Measurements from ENCODE around the gene NFATC3. TPM values are rescaled to one million over a fixed set of nuclear protein-coding genes. Genes with fewer than 3 reads are reported as not detected.
A peak's percentile ranks its signal among the peaks of the same experiment; 100 is the strongest.

NFATC3 gene
- total and polyA plus RNA-seq, 2 of the 8 experiments (the other 6 are each of a cell fraction or from before 2014, with no cell fraction given), result 17.6 to 34.5 TPM

DNA sequence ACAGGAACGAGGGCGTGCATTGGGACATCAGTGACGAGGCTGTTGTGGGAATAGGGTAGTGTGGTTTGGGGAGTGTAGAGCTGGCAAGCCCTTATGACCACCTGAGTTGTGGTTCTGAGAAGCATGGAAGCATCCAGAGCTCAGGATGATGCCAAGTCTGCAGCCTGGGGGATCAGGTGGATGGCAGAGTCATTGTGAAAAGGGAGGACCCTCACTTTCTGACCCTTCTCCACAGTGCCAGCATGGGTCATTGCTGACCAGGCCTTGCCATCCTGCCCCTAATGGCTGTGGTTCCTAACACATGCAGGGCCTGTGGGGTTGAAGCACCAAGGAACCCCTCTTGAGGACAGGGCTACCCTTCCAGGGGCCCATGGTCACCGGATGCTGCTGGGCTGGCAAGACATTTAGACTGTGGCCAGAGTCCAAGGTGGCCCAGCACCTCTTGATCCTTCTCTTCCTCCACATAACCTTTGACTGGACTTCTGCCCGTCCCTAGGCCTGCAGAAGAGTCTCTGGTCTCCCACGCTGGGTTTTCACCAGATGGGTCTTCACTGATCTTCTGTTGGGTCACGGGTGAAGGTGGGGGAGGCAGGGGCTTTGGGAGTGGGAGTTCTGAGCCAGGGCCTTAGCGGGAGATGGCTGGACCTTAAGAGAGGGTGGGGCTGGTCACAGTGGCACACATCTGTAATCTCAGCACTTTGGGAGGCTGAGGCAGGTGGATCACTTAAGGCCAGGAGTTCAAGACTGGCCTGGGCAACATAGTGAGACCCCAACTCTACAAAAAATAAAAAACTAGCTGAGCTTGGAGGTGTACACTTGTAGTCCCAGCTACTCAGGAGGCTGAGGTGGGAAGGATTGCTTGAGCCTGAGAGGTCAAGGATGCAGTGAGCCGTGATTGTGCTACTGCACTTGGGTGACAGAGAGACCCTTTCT is 158.0 kb downstream of the NFATC3 start:
- H3K4ac ChIP-seq (replicated peaks; ENCODE audit: insufficient read length, low read depth, low read length), result no peak overlapping the region
- FAIRE-seq (no peak), DNase-seq (ENCODE audit: low read depth in 1 of 2, low spot score in 2 of 2) (no peak)
- H2AK5ac ChIP-seq (ENCODE audit: low read depth, low read length), result peak overlapping the region; percentile 65; the same call in 1 of the 2 replicates
- no peak overlapping the region for H3K9ac ChIP-seq (replicated peaks in 1 of 4; ENCODE audit: extremely low read depth in 1 of 4, low read depth in 3 of 4, low read length in 3 of 4)
- H3K9me3 ChIP-seq (ENCODE audit: insufficient read depth in 2 of 2, low read depth in 1 of 2, low read length in 1 of 2), result no peaks in the 10 kb centered on the region
- no peak overlapping the region for H4K91ac ChIP-seq (replicated peaks; ENCODE audit: insufficient read length, low read length)
- H2BK120ac ChIP-seq (replicated peaks; ENCODE audit: low read depth, low read length), result no peak overlapping the region
- H4K5ac ChIP-seq (ENCODE audit: insufficient read length, low read depth, low read length), result no peak overlapping the region
- no peak overlapping the region for H2BK5ac ChIP-seq (ENCODE audit: low read depth, low read length)
- no peak overlapping the region for H3K4me3 ChIP-seq (ENCODE audit: extremely low read depth in 1 of 4, insufficient read depth in 2 of 4, low read depth in 3 of 4, low read length in 4 of 4)
- POLR2A ChIA-PET (ENCODE audit: partially characterized antibody), result interaction anchor here (0.7 to 3.6 kb wide), 3 partner anchors 26 to 394 kb away, joined by 3 to 12 read pairs (median 3); partner anchors contain the start of genes PRMT7 and SLC7A6OS
- H2BK20ac ChIP-seq (ENCODE audit: low read length), result no peak overlapping the region
- H3K36me3 ChIP-seq (ENCODE audit: control insufficient read depth in 2 of 4, insufficient read depth in 4 of 4, low read length in 3 of 4), result no peaks in the 10 kb centered on the region
- peaks cover 0 to 8% (median 5%) of the 10 kb centered on the region in 4 experiments; a peak in 5 of 7 replicates for H3K27me3 ChIP-seq (replicated peaks in 1 of 4; ENCODE audit: control insufficient read depth in 3 of 4, extremely low read depth in 1 of 4, insufficient read depth in 3 of 4, low read length in 3 of 4)
- peaks cover 0 to 1% of the 10 kb centered on the region in 2 experiments for H4K20me1 ChIP-seq (replicated peaks in 1 of 2; ENCODE audit: control insufficient read depth in 1 of 2, insufficient read depth in 2 of 2, low read length in 2 of 2)
- 0 out of 2 replicates have a peak, but pooled peaks cover 2% of the 10 kb centered on the region for H3K79me1 ChIP-seq (ENCODE audit: low read depth, low read length)
- H2AFZ ChIP-seq (ENCODE audit: low read length), result no peak overlapping the region
- CTCF ChIA-PET (ENCODE audit: partially characterized antibody), result interaction anchor here (0.6 to 7.6 kb wide), 9 partner anchors 9 to 241 kb away, joined by 3 to 80 read pairs (median 4); partner anchors contain the start of gene SLC7A6
- H2BK15ac ChIP-seq (ENCODE audit: low read length), result no peak overlapping the region; the same call in 1 of the 2 replicates
- 83% methylated on average over 9 of the region's 9 CpGs; no CpG with 5 or more reads in 1 of the 2 experiments for WGBS, 2 experiments (ENCODE audit: extremely low coverage in 1 of 2, insufficient coverage in 1 of 2, insufficient read length in 1 of 2, insufficient replicate concordance in 2 of 2, low coverage in 1 of 2, low lambda C conversion rate in 2 of 2, missing lambda C conversion rate in 1 of 2)
- H3K4me2 ChIP-seq (ENCODE audit: insufficient read depth in 1 of 2, low read depth in 2 of 2, low read length in 2 of 2), result no peak overlapping the region; a peak in 1 of 4 replicates
- no peak overlapping the region for H2BK12ac ChIP-seq (ENCODE audit: low read depth, low read length)
- H3K79me2 ChIP-seq (ENCODE audit: control insufficient read depth in 1 of 2, insufficient read depth in 2 of 2, low read length in 2 of 2), result no peaks in the 10 kb centered on the region
- no peak for TF ChIP-seq NRF1 (IDR thresholded peaks at IDR 0.05; ENCODE audit: low read depth, low read length)
- no peak for TF ChIP-seq SIN3A (conservative IDR thresholded peaks at IDR 0.05 in 1 of 2, IDR thresholded peaks at IDR 0.05 in 1 of 2; ENCODE audit: low read depth in 1 of 2, low read length in 2 of 2)
- H3K14ac ChIP-seq (ENCODE audit: insufficient read length), result no peak overlapping the region
- H3K27ac ChIP-seq (ENCODE audit: low read depth, low read length), result no peak overlapping the region
- no peak overlapping the region for H3K18ac ChIP-seq (ENCODE audit: extremely low read depth, low read length)
- no peak overlapping the region for H4K8ac ChIP-seq (ENCODE audit: extremely low read depth, insufficient read depth, low read length)
- H3K23ac ChIP-seq (ENCODE audit: insufficient read length), result no peak overlapping the region
- H3K56ac ChIP-seq (replicated peaks; ENCODE audit: insufficient read length, low read depth, low read length), result no peak overlapping the region
- peaks cover 13% of the 10 kb centered on the region; the same call in 1 of the 2 replicates for H3K23me2 ChIP-seq (ENCODE audit: low read depth, low read length)
- H3K4me1 ChIP-seq (replicated peaks in 1 of 4; ENCODE audit: control insufficient read depth in 3 of 4, insufficient read depth in 4 of 4, low read length in 3 of 4), result peaks cover 0 to 9% (median 4%) of the 10 kb centered on the region in 4 experiments; a peak in 6 of 7 replicates

All from H1 (cell line).